DMS 273 (cell line): ENCODE data around the gene VPS4B.
"Not testable (repeated sequence)": the region's sequence is repeated elsewhere in the genome, so short reads cannot be mapped to it uniquely, and the experiment has no call there.

Experiments used
- DNase-seq: peaks from one replicate; lab custom pipeline; 2025; ENCODE audit not compliant: unreplicated experiment; lab: John Stamatoyannopoulos, UW

The VPS4B gene

DNA sequence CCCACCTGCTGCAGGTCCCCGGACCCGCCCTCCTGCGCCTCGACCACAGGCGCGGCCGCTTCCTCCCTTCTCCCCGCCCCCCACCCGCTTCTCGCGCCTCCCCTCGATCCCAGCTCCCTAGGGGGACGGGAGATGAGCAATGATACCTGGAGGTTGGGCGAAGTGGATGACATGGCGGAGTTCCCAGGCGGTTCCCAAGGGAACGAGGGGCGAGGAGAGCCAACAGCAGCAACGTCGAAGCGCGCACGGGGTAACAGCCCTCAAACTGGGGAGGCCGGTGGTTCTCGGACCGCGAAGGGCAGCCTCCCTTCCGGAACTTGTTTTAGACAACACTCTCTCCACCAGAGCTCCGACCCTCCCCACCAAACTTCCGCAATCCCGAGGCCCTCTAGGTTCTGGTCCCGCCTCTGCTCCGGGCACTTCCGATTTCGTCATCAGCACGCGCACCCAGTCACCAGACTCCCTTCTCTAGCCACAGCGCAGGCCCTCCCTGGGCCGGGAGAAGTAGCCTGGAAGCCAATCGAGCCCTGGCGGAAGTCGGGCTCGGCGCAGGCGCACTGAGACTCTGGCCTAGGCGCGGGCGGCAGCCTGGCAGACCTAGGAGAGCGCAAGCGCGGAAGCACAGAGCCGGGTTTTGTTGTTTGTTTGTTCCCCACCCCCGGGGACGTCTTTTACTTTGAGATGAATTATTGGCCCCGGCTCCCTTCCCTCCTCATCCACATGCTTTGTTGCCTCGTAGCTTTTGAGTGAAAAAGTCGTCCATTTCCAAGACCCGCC lies at the start of gene VPS4B:
VPS4B (minus strand) TSS at position 390 of the 777 bp plus-strand sequence; CDS start at position 173, 217 bp downstream.
- DNase-seq = peak; percentile 100

DNA sequence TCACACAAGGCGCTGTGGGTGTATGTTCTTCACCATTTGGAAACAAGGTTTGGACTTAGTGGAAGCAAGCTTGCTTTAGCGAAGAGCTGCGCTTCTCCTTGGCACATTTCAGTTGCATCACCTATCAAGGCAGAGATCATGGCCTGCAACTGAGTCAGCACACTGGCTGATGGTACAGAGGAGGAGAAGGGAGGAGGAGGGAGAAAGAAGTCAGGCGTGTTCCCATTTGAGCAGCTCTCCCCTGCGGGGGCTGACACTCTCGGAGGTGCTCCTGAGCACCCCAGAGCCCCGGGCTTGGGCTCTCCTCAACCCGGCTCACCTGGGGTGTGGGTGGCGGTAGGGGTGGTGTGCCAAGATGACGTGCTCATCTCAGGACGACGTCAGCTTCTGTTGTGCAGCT lies 48.5 kb upstream of the VPS4B start:
- no peak for DNase-seq

DNA sequence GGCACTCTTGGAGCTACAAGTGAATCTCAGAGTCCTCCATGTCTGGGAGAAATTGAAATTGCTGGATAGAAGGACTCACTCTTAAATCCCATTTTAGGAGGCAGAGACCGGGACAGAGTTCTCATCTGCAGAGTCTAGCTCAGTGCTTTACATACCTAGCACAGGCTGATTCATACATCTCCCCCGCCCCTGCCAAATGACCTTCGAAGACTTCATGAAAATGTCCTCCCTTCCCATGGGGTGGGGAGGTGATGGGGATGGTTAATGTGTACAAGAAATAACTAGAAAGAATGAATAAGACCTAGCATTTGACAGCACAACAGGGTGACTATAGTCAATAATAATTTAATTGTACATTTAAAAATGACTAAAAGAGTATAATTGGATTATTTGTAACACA lies 46.3 kb upstream of the VPS4B start:
- DNase-seq = no peak

DNA sequence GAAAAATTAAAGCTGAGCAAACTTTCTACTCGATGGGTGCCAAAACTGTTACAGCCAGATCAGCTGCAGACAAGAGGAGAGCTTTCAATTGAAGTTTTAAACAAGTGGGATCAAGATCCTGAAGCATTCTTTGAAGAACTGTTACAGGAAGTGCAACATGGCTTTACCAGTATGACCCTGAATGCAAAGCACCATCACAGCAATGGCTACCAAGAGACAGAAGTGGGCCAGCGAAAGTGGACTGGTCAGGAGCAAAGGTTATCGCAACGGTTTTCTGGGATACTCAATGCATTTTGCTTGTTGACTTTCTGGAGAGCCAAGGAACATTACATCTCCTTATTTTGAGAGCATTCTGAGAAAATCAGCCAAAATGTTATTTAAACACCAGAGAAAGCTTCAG lies 45.4 kb upstream of the VPS4B start:
- DNase-seq = no peak

DNA sequence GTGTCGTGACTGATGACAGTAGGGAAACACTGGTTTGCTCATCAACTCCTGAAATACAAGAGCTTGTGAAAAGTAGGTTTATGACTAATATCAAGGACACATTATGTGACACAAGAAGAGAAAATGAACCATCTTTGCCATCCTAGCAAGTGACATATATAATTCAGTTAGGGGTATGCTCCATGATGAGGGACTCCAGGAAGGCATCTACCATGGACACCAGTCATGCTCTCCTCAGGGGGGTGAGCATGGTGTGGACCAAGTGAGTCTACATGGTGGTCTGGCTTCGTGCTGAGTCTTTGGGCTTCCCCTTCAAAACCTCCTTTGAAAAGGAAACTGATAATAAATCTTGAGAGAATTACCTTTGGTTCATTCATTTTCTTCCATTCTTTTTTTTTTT lies 42.8 kb upstream of the VPS4B start:
- no peak for DNase-seq

DNA sequence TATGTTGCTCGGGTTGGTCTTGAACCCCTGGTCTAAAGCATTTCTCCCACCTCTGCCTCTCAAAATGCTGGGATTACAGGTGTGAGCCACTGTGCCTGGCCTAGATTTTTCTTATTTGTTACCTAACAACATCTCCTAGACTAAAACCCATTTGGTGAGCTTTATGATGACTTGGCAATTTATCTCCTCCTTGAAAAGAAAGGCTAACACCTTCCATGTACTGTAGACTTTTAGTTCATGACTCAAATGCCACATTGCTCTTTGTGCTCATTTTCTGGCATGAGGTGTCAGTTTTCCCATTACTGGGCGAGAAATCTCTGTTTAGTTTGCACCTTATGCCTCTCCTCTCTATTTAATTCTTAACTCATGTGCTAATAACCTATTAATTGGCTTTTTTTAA lies 42.2 kb upstream of the VPS4B start:
- DNase-seq = no peak

DNA sequence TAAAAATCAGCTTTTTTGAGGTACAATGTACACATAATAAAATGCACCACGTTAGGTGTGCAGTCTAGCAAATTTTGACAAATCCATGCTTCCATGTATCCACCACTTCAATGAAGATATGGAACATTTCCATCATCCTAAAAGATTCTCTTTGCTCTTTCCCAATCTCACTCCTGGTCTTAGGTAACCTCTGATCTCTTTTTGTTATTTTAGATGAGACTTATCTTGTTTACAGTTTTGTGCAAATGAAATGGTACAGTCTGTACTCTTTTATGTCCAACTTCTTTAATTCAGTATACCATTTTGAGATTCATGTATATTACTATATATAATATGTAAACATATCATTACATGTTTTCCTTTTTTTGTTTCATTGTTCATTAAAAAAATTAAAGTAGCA lies 38.1 kb upstream of the VPS4B start:
- DNase-seq = no peak

DNA sequence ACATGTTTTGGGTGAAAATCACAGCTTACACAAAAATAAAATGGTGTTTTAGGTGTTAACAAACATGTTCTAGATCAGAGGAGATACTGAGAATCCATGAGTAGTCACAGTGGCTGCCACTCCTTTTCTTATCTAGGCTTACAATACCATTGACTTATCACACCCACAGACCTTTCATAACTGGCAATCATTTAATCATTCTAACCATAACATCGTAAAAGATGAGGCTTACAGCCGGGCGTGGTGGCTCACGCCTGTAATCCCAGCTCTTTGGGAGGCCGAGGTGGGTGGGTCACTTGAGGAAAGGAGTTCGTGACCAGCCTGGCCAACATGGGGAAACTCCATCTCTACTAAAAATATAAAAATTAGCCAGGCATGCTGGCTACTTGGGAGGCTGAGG lies 35.7 kb upstream of the VPS4B start:
- DNase-seq = no peak

DNA sequence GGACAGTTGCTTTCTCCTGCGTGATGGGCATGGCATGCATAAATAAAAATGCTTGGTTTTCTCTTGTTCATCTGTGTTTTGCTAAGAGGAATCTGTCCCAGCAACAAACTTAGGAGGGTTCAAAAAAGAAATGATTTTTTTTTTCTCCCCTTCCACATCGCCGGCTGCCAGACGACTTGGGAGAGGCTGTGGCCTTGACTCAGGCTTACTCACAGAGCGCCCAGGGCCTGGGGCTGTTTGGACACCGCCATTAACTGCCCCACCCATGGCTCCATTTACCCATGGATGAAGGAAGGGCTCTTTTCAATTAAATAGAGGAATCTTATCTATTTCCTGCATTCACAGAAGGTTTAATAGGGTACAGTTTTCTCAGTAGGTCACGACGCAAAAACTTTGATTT lies 32.2 kb upstream of the VPS4B start:
- no peak for DNase-seq

DNA sequence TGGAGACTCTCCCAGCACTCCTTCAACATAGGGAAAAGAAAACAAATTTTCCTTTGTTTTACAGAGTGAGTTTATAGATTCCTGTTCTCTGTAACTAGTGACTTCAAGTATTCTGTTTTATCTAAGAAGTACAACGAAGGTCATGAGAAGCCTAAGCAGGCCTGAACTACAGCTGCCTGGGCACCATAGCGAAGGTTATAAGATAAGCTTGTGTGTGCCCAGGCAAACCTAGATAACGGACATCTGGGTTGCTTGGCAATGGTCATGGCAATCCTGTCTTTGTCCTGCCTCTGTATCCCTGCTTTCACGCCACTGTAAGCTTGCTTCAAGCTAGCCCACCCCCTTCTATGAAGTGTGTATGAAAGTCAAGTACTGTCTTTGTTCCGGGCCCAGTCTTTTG lies 30.5 kb upstream of the VPS4B start:
- not testable (repeated sequence) for DNase-seq

DNA sequence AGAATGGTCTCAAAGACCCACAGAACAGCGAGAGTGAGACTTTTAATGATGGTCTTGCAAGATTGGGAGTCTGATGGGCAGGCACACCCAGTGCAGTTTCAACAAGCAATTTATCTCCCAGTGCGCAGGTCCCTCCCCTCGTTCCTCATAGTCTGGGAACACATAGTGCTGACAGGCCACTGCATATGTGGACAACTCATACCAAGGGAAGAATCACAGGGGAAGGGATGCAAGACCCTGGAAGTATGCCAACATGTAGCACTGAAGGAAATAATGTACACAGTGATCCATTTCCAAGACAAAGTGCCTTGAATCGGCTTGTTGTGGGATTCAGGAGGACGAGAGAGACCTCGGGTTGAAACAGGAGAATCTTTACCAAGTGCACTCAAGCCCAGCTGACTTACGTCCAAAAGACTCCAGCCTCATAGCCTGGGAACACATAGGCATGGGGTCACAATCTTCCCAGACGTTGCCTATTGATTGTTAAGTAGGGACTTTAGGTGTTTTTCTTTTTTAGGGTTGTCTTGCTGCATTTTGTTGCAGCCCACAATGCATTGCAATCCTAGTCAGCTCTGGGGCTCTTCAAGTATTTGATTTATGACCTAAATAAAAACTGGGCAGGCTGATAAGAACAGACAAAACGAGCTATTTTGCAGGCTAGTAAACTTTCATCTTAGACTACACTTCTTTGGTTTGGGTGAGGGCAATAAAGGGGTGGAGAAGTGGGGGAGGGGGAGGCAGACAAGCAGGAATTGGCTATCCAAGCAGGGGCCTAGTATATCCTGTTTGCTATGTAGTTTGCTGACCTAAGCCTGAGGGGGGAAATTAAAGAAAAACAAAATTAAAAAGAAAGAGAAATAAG lies 29.8 kb upstream of the VPS4B start:
- no peak for DNase-seq

DNA sequence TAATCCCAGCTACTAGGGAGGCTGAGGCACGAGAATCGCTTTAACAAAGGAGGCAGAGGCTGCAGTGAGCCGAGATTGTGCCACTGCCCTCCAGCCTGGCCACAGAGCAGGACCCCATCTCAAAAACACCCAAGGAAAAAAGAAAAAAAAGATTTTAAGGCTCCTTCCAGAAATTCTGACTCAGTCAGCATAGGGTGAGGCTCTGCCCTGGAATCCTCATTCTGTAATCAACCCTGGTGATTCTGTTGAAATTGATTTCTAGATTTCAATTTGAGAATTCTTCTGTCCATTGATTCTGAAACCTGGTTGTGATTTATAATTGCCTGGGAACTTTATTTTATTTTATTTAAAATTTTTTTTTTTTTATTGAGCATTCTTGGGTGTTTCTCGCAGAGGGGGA lies 27.1 kb upstream of the VPS4B start:
- no peak for DNase-seq

DNA sequence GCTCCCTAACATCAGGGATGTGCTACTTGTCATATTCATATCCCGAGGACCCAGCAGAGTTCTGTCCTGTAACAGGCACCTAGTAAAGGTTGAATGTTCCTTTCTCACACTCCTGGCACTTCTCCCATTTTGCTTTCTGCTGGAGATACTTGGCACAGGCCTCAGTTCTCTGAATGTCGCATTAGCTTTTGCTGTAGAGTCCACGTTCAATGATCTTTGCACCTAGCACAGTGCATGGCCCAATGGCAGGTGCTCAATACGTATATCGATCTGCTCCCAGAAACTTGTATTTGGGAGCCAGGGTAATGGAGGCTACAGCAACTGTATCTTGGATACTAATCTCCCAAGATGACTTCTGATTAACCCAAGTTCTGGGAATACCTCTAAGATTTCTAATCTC lies 24.8 kb upstream of the VPS4B start:
- DNase-seq = no peak

DNA sequence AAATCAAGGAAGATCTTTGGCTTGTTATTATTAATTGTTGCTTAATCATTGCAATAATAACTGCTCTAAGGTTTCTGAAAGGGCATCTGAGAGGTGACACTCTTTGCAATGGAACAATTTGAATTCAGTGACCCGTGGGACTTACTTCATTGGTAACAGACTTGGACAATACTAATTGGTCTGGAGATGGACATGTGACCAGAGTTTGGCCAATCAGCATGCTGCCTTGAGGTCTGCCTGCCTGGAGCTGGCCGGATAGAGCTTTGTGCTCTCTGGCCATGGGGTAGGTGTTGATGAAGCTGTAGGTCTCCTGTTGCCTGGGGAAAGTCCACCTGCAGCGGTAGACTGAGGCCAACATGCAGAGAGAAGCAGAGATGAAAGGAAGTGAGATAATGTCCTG lies 24.0 kb upstream of the VPS4B start:
- no peak for DNase-seq

DNA sequence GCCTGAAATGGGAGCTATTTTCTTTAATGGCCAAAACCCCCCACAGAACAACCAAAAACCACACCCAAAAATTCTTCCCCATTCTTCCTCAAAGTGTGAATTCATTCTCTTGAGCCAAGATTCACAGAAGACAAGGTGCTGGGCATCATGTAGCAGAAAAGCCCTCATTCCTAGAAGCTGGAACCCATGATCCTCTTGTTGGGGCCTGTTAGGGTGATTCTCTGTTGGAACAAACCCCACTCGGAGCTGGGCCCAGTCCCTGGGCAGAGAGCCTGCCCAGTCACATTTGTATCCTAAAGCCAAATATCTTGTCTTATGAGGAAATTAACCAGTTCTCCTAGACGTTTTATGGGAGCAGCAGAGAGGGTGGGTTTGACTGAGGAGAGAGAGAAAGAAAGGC lies 22.8 kb upstream of the VPS4B start:
- no peak for DNase-seq

DNA sequence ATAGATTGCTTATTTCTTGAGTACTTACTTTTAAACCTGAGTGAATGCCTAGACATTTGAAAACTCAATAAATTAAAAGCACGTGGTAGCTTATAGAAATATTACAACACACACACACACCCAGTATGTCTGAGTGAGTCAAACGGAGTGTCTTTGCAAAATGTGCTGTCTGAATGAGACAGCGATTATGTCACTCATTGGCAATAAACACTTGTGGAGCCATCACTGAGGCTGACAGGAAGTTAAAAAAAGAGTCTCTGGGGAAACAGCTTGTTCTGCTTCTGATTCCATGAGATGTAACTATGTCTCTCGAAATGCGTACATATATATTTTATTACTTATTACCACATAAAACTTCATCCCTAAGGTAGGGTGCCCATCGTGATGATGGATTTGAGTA lies 22.3 kb upstream of the VPS4B start:
- no peak for DNase-seq

DNA sequence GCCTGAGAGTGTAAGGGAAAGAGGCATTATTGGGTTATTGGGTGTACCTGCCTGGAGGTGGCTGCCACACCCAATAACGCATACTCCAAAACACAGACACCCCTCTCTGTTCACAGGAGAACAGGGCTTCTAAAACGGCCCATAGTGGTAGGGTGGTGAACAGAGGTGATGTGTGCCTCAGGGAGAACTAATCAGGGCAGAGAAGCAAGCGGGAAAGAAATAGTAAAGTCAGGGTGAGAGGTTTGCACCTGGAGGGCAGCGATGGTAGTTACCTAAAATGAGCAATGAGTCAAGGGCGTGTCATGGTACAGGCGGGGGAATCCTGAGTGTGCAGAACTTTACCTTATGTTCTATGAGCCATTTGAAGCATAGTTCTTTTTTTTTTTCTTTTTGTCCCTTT lies 21.6 kb upstream of the VPS4B start:
- no peak for DNase-seq

DNA sequence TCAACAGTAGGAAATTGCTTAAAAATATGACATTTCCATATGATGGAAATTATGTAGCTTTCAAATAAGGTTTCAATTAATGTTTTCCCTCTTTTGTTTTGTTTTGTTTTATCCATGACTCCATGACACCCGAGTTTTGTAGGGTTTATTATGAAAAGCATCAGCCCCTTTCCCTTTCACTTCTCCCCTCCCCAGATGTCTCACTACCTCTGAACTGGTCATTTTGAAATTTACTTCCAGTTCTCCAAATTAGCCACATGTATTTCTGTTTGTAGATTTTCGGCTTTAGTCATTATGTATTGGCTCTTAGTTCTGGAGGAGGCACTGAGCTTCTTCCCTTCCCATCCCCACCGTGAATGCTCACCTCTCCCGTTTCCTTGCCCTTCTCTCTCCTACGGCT lies 18.6 kb upstream of the VPS4B start:
- no peak for DNase-seq

DNA sequence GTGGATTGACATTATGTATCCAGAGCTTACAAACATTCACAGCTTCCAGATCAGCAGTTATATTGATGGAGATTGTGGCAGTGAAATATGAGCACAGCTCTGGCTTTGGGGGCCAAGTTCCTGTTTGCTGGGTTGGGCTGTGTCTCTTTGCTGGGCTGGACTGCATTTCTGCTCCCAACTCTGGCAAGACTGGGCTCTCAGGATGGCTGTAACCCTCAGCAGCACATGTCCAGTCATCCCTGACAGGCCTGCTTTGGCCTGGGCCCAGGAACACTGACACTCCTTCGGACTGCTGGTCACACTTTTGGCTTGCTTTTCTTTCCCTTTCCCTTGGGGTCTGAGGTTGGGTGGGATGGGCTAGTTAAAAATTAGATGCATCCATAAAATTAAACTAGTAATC lies 17.9 kb upstream of the VPS4B start:
- DNase-seq = no peak

DNA sequence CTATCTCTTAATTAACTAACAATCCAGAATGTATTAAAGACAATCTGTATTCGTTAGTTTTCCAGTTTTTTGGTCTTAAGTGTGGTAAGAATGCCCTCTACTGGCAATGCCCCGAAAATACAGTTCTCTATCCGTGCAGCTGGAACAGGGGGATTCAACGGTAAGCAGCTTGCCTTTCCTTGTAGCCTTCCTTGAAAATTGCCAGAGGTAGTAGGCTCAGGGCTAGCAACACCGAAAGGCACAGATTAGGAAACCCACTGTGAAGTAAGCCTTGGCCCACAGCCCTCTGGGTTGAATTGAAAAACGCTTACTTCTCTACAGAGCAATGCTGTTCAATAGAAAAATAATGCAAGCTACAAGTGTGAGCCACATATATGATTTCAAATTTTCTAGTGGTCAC lies 17.1 kb upstream of the VPS4B start:
- DNase-seq = peak; percentile 80

DNA sequence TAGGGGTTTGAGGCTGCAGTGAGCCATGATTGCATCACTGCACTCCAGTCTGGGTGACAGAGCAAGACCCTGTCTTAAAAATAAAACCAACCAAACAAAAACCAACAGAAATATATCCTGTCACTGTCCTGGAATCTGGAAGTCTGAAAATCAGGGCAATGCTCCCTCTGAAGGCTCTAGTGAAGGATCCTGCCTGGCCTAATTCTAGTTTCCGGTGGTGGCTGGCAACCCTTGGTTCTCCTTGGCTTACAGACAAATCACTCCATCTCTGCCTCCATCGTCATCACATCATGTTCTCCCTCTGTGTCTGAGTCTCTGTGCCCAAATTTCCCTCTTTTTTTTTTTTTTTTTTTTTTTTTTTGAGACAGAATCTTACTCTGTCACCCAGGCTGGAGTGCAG lies 15.9 kb upstream of the VPS4B start:
- no peak for DNase-seq

DNA sequence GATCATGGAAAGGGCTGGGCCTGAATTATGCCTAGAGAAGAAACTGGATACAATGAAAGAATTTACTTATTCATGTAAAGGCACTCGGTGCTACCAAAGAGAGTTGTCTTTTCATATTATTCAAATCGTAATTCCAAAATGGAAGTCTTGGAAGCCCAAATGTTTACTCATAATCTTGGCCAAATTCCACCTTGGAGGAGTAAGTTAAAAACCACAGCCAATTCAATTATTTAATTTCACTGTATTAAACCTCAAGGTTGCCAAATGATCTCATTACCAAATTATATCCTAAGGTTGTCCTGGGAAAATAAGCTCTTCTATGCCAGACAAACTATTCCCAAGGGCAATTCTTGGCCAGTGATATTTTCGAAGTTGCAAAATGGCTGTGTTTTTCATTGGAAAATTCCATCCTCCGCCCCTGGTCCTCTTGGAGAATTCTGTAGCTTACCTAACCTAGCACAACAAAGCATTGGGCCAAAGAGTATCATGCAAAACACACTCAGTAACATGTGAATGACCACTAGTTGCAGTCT lies 11.1 kb upstream of the VPS4B start:
- no peak for DNase-seq
